Fibroblast of lung (primary cell): ENCODE results near the gene SCN8A.

Source experiments
- CTCF ChIP-seq, 2 donors: IDR thresholded peaks in 1 of 2; conservative IDR thresholded peaks in 1 of 2; 1 replicate in 1 of 2; 2 replicates in 1 of 2; pipeline ENCODE4 v1.5.1; 2011 to 2012; ENCODE audit warnings: low read length in 2 of 2, control low read depth in 1 of 2, inconsistent platforms in 1 of 2, low read depth in 1 of 2, mild to moderate bottlenecking in 1 of 2
- EZH2 ChIP-seq: IDR thresholded peaks from 2 replicates; pipeline ENCODE4 v1.5.1; 2012; ENCODE audit warnings: low read length, control low read depth, mild to moderate bottlenecking; ENCODE audit errors: missing control alignments

GRCh38 chr12:51666696-51667095 is 75.7 kb downstream of the SCN8A start:
- TF ChIP-seq CTCF (conservative IDR thresholded peaks at IDR 0.05 in 1 of 2, IDR thresholded peaks at IDR 0.05 in 1 of 2; ENCODE audit: low read depth in 1 of 2, low read length in 2 of 2) (no peak), EZH2 (no peak)
